Head of caudate nucleus (tissue), 42 donors: Measurements from ENCODE around the gene FOXL1.

Source experiments
- DNase-seq, 42 donors: peaks; one replicate each; pipeline versions ENCODE4 v3.0.0 to v3.0.0-alpha.2; 2020 to 2021; ENCODE audit warnings: mixed read lengths in 7 of 42
- intact Hi-C: fragments of 100-400 bp; cut with DNase I; formaldehyde crosslinking; loops from one replicate; pipeline ENCODE4 v1.15.0; 2022

Gene FOXL1

DNA sequence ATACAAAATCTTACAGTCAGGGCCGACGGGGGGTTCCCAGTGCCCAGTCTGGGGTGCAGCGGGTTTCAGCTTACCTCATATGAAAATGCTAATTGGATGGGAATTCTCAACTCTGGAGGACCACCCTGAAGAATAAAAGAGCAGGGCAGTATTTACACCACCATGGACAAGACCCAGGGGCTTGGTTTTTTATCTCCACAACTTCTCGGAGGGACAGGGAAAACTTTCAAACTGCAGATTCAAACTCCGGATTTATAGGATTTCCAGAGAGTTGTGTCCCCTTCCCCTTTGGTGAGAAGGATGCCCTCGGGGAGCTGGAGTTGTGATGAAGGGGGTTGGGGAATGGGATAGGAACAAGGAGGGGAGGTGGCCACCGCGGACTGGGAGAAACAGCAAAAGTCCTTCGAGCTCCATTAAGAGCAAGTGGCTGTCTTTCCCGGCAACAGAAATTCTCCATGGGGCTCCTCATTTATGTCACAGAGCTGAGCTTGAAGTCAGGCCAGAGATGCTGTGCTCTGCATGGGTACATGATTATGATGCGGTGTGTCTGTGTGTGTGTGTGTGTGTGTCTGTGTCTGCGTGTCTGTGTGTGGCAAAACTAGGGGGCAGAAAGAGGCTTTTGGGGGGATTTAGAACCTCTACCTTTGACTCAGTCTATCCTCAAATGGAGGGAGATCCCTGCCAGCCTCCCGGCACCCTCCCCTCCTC is 15.7 kb downstream of the FOXL1 start:
- no peak for DNase-seq
- intact Hi-C loops, result no loop called here

DNA sequence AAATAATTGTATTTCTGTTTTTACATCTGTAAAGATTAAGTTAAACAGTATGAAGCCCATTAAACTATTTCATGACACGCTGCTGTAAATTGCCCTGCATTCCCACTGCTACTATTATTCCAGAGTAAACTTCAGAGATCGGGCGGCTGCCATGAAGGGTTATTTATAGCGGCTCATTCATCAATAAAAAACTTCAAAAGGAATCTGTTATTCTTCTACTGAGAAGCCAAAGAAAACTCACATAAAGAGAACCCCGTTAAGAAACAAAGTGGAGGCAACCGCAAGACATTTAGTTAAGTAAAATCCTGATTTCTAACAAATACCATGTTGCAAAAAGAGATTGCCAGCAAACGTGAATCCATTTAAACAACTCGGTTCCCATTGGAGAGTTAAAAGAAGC is 16.4 kb downstream of the FOXL1 start:
- intact Hi-C loops, result no loop called here
- no peak for DNase-seq

DNA sequence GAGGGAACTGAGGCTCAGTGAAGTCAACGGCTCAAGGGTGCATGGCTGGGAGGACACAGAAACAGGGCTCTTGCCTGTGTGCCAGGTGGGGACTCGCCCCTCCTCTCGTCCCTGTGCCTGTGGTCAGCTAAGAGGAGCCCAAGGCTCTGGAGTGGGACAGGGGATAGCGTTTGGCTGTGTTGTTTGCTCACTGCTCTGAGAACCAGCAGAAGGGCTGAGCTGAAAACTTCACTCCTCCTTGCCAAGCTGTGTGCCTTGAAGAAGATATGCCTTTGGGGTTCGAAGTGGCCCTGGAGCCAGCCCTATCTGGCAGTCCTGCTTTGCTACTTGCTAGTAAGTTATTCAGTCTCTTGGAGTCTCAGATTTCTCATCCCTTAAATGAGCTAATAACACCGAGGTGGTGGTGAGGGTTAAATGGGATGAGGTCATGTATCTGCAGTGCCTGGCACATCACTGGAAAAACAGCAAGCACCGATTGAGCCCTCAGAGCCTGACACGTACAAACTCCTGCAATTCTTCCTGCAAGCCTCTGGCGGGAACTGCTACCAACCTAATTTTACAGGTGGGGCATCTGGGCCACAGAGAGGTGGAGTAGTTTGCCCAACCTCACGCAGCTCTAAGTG is 17.7 kb downstream of the FOXL1 start:
- intact Hi-C loops, result no loop called here
- DNase-seq, result no peak

DNA sequence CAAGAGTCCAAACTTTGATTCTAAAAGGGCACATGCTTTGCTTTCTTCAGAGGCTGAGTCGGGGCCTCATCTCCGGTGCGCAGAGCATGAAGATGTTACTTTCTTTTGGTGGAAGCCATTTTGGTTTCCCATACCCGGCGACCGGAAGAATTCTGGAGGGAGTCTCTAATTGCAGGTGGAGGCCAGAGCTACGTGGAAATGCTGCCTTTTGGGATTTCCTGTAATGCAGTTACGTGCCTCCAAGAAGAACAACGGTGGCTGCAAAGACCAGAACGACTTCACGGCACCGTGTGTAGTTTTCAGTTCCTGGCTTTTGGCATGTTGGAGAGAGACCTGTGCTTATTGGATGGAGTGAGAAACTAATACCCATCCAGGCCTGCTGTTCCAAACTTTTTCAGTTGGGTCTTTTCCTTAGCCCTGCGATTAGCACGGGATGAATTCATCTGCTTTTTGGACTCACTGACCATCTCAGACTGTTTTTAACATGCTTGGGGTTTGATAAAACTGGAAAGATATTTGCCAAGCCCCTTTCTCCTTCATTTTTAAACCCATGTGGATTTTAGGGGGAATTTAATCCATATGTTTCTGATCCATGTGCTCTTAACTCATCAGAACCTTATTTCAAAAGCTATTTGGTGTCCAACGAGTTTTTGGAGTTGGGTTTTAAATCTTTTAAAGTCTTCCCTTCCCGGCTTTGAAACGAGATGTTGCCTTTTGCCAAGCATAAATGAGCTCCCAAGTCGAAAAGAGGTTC is 19.0 kb downstream of the FOXL1 start:
- intact Hi-C loops, result no loop called here
- no peak for DNase-seq

DNA sequence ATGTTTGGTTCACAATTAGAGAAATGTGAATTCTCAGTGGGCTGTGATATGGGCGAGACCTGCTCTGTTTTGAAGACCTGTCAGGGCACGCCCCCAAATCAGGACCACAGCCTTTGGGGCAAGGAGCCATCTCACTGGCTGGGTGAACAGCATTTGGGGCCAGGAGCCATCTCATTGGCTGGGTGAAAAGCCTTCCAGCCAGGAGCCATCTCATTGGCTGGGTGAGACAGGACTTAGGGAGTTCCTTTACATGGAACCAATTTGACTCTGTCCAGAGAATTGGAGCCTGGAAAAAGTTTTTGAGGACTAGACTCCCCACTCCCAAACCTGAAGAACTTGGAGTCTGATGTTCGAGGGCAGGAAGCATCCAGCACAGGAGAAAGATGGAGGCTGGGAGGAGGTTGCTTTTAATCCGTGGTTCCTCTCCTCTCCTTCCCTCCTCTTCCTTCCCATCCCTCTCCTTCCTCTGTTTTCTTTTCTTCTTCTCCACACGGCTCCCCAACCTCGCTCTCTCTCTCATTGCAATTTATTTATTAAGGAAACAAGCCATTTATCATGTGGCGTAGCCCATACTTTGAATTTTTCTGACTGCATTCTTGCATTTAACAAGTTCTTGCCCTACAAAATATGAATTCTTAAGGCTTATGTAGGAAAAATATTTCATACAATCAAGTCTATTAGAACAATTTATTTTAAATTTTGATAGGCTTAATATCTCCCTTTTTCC is 19.7 kb downstream of the FOXL1 start:
- DNase-seq, result no peak
- intact Hi-C loops, result no loop called here

DNA sequence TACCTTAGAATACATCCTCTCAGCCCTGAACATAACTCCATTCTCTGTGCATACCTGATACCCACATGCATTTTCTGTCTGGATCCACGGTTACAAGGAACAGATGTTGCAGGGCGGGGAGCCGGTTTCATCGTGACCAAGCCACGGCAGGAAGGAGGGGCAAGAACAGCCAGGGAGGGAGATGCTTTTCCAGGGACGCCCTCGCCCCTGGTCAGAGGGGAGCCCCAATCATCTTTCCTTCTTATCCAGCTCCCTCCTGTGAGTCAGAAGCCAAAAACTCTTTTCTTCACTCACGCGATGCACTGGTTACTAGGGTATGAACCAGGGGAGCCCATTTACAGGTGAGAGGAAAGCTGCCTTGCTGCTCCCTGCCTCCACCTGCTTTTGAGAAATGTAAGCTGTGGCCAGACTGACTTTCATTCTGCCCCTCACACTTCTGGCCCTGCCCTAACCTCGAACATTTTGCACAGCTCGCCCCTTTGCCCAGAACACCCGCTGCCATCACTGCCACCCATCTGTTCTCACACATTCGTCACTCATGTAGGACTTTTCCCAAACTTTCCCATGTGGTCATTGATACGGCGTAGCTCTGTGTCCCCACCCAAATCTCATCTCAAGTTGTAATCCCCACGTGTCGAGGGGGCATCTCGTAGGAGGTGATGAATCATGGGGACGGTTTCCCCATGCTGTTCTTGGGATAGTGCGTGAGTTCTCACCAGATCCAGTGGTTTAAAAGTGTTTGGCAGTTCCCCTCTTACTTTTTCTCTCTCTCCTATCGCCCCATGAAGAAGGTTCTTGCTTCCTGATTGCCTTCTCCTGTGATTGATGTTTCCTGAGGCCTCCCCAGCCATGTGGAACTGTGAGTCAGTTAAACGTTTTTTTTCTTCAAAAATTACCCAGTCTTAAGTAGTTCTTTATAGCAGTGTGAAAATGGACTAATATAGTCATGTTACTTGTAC is 20.5 kb downstream of the FOXL1 start:
- no peak for DNase-seq
- intact Hi-C loops, result no loop called here

DNA sequence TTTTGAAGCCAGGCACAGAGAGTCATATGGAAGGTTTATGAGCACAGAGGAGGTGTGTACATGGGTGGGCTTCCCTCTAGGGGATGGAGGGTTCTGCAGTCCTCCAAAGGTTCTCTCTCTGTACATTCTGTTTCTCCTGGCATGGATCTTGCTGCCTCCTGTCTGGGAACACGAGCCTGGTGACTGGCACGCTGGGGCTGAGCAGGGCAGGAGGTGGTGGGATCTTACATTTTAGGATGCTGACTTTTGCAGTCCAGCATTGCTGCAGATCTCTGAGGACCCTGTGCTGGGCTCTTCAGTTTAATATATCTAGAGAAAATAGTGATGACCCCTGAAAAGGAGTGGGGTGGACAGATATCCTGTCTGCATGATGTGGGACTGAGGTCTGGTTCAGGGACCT is 23.0 kb downstream of the FOXL1 start:
- DNase-seq, result no peak
- intact Hi-C loops, result no loop called here

DNA sequence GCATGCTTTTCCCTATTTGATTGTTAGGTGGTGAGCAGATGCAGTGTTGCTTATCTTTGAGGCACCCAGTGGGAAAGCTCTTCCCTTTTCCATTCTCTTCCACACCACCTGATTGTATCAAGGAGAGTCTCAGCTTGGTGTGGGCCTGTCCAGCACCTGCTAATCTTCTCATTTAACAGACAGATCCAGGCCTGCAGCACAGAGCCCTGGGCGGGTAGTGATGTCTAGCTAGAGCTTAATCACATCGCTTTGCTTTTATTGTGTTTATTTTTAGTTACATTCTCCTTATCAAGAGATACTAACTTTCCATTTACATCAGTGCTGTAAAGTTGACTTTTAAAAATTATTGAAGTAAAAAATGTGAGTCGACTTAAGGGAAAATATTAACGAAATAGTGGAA is 24.2 kb downstream of the FOXL1 start:
- no peak for DNase-seq
- intact Hi-C loops, result no loop called here

DNA sequence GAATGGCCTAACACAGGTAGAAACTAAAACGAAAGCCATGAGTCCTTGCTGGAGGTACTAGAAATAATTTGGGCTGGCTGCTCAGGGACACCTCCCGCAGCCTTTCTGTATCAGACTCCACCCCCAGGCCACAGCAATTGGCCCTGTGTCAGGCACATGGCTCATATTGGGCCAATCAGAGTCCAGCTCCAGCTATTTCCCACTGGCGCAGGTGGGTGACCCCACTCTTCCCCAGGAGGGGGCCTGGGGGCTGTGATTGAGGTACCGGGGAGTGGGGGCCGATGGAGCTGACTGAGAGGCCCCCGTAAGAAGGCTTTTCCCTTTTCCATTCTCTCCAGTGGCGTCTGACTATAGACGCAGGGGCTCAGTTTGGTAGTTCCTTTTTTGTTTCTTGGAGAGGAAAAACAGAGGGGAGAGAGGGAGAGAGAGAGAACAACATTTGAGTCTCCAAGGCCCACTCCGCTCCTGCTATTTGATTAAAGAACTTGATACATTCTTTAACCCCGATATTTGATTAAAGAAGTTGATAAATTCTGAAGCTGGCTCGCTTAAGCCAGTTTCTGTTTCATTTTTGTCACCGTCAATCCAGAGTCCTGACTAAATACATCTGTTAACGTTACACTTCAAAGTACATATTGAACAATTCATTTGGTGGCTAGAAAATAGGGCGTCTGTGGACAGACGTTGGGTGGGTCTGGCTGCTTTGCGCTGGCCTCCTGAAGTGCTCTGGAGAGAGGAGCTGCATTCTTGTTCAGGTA is 26.3 kb downstream of the FOXL1 start:
- no peak for DNase-seq
- intact Hi-C loops, result no loop called here

DNA sequence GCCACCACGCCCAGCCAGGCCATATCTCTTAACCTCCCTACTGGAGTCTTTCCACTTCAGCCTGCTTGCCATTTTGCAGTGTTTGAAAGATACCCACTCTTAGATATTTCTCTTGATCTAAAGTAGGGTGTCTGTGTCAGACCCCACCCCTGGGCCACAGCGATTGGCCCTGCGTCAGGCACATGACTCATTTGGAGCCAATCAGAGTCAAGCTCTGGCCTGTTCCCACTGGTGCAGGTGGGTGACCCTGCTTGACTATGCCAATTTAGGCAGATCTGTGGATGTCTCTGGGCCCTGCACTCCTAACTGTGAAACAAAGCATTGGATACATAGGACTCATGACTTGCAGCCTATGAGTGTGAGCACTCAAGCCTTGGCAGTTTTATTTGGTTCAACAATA is 27.6 kb downstream of the FOXL1 start:
- intact Hi-C loops, result no loop called here
- no peak for DNase-seq

DNA sequence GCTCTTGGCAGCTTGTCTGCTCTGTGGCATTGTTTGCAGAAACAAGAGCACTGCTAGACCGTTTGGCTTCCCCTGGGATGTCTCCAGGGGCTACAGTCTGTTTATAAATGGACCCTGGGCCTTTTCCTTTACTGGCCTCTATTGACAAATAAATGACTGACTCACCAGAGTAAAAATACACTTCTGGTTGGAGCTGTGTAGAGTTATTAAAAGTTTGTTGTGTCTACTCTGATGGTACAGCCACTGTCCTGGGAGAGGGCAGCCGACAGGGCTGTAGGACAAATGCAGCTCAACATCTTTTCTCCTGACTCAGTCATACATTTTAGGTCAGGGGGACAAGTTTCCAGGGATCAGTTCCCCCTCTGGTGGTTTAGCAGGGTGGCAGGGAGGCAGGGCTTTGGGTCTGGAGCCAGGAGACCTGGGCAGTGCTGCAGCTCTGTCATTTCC is 30.0 kb downstream of the FOXL1 start:
- intact Hi-C loops, result no loop called here

DNA sequence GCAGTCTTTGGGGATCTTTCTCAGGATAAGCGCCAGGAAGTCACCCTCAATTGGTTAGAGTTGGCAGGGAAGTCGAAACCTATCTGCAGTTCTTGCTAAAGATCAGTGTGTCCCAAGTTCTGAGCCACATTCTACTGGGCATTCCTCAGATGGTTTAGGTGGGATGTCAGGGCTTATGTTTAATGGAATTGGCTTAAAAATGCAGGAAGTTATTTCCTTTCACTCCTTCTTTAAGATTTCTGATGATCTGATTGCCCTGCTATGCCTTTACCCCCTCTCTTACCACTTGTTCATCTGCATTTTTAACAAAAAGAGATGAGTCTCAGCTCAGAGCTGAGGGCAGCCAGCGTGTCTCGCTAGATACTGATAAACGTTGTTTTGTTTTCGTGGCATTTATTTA is 30.8 kb downstream of the FOXL1 start:
- intact Hi-C loops, result no loop called here
- no peak for DNase-seq

More for the DNA sequence above, 30.0 kb downstream of the FOXL1 start:
- DNase-seq, result no peak

DNA sequence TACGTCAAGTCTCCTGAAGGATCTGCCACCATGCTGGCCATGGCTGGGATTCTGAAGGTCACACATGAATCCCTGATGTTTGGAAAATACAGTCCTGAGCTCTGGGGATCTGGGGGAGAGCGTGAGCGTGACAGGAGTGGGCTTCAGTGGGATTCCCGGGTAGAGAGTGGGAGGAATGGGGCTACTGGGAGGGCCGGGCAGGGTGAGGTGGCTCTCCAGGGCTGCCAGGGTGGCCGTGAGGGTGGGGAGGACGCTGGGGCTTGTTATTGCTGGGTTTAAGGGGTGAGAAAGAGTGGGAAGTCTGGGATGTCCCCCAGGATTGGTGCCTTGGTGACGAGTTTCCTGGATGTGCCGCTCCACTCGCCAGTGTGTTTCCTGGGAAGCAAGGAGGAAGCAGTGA is 31.3 kb downstream of the FOXL1 start:
- no peak for DNase-seq
- intact Hi-C loops, result no loop called here

DNA sequence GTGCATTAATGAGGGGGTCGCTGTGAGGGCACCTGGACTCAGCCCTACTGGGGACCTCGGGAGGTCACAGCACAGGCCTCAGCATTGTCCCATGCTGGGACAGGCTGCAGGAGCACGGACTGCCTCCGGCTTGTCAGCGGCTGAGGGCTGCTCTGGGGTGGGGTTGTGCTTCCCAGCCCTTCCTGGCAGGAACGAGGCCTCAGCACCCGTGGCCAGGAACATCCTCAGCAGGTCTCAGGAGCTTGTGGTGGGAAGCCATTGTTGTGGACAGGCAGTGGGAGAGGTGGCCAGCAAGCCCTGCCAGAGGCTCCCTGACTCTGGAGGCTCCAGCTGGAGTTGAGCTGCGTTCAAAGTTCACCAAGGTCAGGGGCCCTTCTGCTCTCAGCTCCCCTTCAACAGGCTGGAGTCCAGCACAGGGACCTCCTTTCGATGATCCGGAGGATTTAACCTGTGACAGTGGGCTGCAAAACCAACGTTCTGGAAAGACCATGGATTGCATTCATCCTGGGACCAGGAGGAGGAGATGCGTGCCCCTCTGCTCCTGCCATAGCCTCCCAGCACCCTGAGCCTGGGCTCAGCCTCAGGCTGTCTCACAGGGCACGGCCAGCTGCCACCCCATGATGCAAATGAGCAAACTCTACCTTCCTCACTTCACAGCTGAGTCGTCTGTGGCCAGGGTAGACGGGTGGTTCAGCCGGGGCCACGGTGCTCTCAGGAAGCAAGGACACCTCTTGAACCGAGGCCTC is 32.6 kb downstream of the FOXL1 start:
- intact Hi-C loops, result no loop called here
- no peak for DNase-seq

DNA sequence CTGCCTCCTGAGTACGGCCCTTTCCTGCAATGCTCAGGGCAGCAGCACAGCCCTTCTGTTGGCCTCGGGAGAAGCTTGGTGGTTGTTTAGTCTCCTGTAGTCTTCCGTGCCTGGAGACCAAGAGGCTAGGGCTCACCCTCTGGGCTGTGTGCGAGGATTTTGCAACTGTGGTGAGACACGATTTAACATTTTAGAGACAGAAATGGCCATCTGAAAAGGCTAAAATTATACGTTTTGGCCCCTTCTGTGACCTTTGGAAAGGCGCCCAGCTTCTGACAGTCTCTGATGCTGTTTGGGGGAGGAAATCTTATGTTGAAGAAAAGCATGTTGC is 33.1 kb downstream of the FOXL1 start:
- no peak for DNase-seq
- intact Hi-C loops, result no loop called here

DNA sequence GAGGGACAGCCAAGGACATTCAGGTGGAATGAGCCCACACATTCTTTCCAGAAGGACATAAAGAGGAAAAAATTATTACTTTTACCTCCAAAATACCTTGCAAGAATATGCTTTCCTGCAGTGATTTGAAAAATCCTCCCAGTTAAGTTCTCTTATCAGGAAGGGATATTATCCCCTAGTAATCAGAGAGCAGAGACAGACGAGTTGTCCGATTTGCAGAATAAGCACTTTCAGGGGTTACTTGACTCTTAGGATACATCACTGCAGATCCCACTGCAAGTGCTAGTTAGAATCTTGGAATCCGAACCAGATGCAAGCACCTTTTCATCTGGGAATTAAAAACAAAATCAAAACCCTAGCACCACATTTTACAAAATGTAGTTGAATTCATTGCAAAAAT is 33.6 kb downstream of the FOXL1 start:
- intact Hi-C loops, result no loop called here
- DNase-seq, result no peak

DNA sequence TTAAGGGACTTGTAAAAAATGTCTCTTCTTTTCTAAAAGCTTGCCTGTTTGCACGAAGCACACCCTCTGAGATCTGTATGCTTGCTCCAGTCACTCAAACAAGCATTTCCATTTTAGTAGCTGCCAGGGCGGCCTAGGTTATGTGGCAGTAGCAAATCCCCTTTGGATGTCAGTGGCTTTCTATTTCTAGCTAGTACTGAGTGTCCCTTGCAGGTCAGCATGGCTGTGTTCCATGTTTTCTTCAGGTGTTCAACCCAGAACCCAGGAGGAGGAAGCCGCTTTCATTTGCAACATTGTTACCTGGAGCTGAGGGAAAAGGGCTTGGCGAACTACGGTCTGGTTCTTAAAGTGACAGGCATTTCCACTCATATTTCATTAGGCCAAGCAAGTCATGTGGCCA is 36.4 kb downstream of the FOXL1 start:
- intact Hi-C loops, result no loop called here

DNA sequence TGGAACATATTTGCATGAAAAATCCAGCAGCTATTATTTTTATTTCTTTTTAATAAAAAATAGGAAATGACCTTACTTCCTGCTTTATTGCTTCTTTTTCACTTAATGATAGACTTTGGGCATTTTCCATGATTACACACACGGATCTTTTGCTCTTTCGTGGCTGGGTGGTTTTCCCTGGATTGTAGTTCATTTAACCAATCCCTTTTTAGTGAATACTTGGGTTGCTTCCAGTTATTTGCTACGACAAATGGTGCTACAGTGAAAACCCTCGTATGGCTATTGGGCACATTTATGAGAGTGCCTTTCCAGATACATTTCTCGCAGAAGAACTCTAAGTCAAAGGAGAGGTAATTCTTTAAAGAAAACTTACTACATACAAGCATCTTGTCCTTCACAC is 38.6 kb downstream of the FOXL1 start:
- intact Hi-C loops, result no loop called here
- DNase-seq, result no peak

More for the DNA sequence above, 36.4 kb downstream of the FOXL1 start:
- DNase-seq, result no peak
